Measurements from ENCODE around the gene UBL5.

UBL5 gene

GRCh38 chr19:9797871-9798270 lies 29.8 kb upstream of the UBL5 start:
- no peak for DNase-seq (ENCODE audit: low read depth)
- TF ChIP-seq CTCF (conservative IDR thresholded peaks at IDR 0.05; ENCODE audit: control insufficient read depth, insufficient read depth, low read depth, low read length): no peak
- no peak overlapping the region for H3K4me3 ChIP-seq (ENCODE audit: control insufficient read depth, low read depth, low read length)

- DNase-seq (ENCODE audit: low read depth): no peak
- TF ChIP-seq CTCF (conservative IDR thresholded peaks at IDR 0.05; ENCODE audit: control insufficient read depth, insufficient read depth, low read depth, low read length): no peak
- H3K4me3 ChIP-seq (ENCODE audit: control insufficient read depth, low read depth, low read length): no peak overlapping the region
These were observed 28.6 kb upstream of the UBL5 start for GRCh38 chr19:9799162-9799561.

- DNase-seq (ENCODE audit: low read depth): no peak
- no peak overlapping the region for H3K4me3 ChIP-seq (ENCODE audit: control insufficient read depth, low read depth, low read length)
- TF ChIP-seq CTCF (conservative IDR thresholded peaks at IDR 0.05; ENCODE audit: control insufficient read depth, insufficient read depth, low read depth, low read length): no peak
These were observed 25.7 kb upstream of the UBL5 start for GRCh38 chr19:9801976-9802375.

GRCh38 chr19:9806803-9807202 lies 20.9 kb upstream of the UBL5 start:
- no peak for TF ChIP-seq CTCF (conservative IDR thresholded peaks at IDR 0.05; ENCODE audit: control insufficient read depth, insufficient read depth, low read depth, low read length)
- DNase-seq (ENCODE audit: low read depth): no peak

GRCh38 chr19:9808855-9809824 lies 18.6 kb upstream of the UBL5 start:
- no peak for TF ChIP-seq CTCF (conservative IDR thresholded peaks at IDR 0.05; ENCODE audit: control insufficient read depth, insufficient read depth, low read depth, low read length)
- H3K4me3 ChIP-seq (ENCODE audit: control insufficient read depth, low read depth, low read length): no peak overlapping the region
- no peak for DNase-seq (ENCODE audit: low read depth)

More at GRCh38 chr19:9806803-9807202, 20.9 kb upstream of the UBL5 start:
- no peak overlapping the region for H3K4me3 ChIP-seq (ENCODE audit: control insufficient read depth, low read depth, low read length)

GRCh38 chr19:9811139-9811538 lies 16.6 kb upstream of the UBL5 start:
- no peak for DNase-seq (ENCODE audit: low read depth)
- TF ChIP-seq CTCF (conservative IDR thresholded peaks at IDR 0.05; ENCODE audit: control insufficient read depth, insufficient read depth, low read depth, low read length): no peak

More at GRCh38 chr19:9811139-9811538, 16.6 kb upstream of the UBL5 start:
- H3K4me3 ChIP-seq (ENCODE audit: control insufficient read depth, low read depth, low read length): no peak overlapping the region

Measured in fibroblast of mammary gland (primary cell).